Activated CD4-positive, alpha-beta T cell treated with anti-CD3 and anti-CD28 coated beads, Interleukin-2, amount 10 ng/mL, durations not matched to agents 24 days and 14 days (primary cell): ENCODE measurements around the gene GJA3. TPM values are rescaled to one million over a fixed set of nuclear protein-coding genes. Genes with fewer than 3 reads are reported as not detected.

Experiments
- DNase-seq: peaks from one replicate; pipeline ENCODE4 v3.0.0; 2022
- H3K27ac Mint-ChIP-seq: one replicate; pipeline ENCODE4 v1.8.0; 2022; ENCODE audit warnings: mild to moderate bottlenecking, mixed read lengths
- H3K27me3 Mint-ChIP-seq: one replicate; pipeline ENCODE4 v1.8.0; 2022; ENCODE audit warnings: mixed read lengths
- H3K36me3 Mint-ChIP-seq: one replicate; pipeline ENCODE4 v1.8.0; 2022; ENCODE audit warnings: low read depth, mild to moderate bottlenecking, mixed read lengths
- H3K4me1 Mint-ChIP-seq: one replicate; pipeline ENCODE4 v1.8.0; 2021; ENCODE audit warnings: mixed read lengths
- H3K4me3 Mint-ChIP-seq: one replicate; pipeline ENCODE4 v1.8.0; 2022; ENCODE audit warnings: mild to moderate bottlenecking, moderate library complexity, mixed read lengths
- H3K9me3 Mint-ChIP-seq: one replicate; pipeline ENCODE4 v1.8.0; 2021; ENCODE audit warnings: mixed read lengths
- intact Hi-C: fragments of 100-400 bp; cut with micrococcal nuclease; formaldehyde crosslinking; loops from one replicate; pipeline ENCODE4 v1.15.1; 2023
- total RNA-seq: library from RNA; stranded (reverse); gene quantifications from 2 replicates; pipeline ENCODE4 v1.2.3, GENCODE V29; 2022

The GJA3 gene
- total RNA-seq, 1 donor from 2014 or later, result not detected

DNA sequence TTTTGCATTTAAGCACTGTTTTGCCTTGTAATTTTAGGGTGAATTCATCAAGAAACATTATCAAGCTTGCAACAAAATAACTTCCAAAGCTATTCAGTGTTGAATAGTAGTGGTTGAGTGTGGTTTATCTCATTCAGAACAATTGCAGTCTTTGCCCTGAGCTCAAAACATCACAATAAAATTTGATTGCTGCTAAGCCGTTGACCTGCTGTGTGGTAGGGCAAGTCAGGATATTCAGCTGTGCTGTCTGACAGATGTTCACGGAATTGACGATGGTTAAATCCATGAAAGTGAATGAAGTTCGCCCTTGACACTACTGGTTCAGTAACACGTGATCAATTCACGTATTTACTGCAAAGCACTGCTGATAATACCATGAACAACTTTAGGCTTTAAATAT is 66.9 kb downstream of the GJA3 start:
- H3K36me3 Mint-ChIP-seq, result peaks cover 1% of the 10 kb centered on the region

GRCh38 chr13:20090349-20090748 is 70.5 kb downstream of the GJA3 start:
- H3K9me3 Mint-ChIP-seq, result no peaks in the 10 kb centered on the region
- H3K4me1 Mint-ChIP-seq, result no peaks in the 10 kb centered on the region
- peaks cover 16% of the 10 kb centered on the region for H3K36me3 Mint-ChIP-seq
- DNase-seq, result no peak
- intact Hi-C loops, result loop anchor here (5.0 kb wide), 1 partner anchor 72 kb away; the partner anchor contains the start of gene GJA3
- H3K4me3 Mint-ChIP-seq, result no peak overlapping the region
- H3K27ac Mint-ChIP-seq, result no peak overlapping the region
- peaks cover 3% of the 10 kb centered on the region for H3K27me3 Mint-ChIP-seq

More for the DNA sequence above, 66.9 kb downstream of the GJA3 start:
- peak; percentile 45 for DNase-seq
- Mint-ChIP-seq H3K4me1 (no peaks in the 10 kb centered on the region), H3K4me3 (no peak overlapping the region), H3K27me3 (peaks cover 18% of the 10 kb centered on the region), H3K9me3 (no peaks in the 10 kb centered on the region), H3K27ac (no peak overlapping the region)
- intact Hi-C loops, result loop anchor here (5.0 kb wide), 1 partner anchor 68 kb away; the partner anchor contains the start of gene GJA3

Other genes with a start within 250 kb of the GJA3 start
- 62.4 and 67.0 TPM in 2 replicates for gene ZMYM2, start 202.3 kb downstream of the GJA3 start, total RNA-seq
- gene GJB2, start 31.9 kb upstream of the GJA3 start, total RNA-seq, result 3.3 and 3.6 TPM in 2 replicates
- gene GJB6, start 71.3 kb upstream of the GJA3 start, total RNA-seq, result 0.91 and 1.2 TPM in 2 replicates